Measurements from ENCODE around the gene FSD1.

DNA sequence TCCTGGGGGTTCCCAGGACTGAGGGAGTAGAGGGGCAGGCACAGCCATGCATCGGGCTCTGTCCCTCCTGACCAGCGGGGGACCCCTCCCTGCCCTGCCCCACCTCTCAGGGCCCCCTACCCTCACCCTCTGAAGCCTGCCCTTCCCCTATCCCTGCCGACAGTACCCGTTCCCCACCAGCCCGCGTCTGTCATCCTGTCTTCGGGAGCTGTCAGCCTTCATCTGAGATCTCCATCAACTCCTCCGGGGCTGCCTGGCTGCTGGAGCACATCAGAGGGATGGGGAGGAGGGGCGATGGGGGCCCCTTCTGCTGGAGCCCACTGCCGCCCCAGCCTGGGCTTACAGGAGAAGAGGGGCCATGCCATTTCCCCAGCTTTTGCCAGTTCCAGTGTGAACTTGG lies 31.5 kb upstream of the FSD1 start:
- TF ChIP-seq POLR2A (IDR thresholded peaks at IDR 0.05): no peak
- TF ChIP-seq, protein P1, sequence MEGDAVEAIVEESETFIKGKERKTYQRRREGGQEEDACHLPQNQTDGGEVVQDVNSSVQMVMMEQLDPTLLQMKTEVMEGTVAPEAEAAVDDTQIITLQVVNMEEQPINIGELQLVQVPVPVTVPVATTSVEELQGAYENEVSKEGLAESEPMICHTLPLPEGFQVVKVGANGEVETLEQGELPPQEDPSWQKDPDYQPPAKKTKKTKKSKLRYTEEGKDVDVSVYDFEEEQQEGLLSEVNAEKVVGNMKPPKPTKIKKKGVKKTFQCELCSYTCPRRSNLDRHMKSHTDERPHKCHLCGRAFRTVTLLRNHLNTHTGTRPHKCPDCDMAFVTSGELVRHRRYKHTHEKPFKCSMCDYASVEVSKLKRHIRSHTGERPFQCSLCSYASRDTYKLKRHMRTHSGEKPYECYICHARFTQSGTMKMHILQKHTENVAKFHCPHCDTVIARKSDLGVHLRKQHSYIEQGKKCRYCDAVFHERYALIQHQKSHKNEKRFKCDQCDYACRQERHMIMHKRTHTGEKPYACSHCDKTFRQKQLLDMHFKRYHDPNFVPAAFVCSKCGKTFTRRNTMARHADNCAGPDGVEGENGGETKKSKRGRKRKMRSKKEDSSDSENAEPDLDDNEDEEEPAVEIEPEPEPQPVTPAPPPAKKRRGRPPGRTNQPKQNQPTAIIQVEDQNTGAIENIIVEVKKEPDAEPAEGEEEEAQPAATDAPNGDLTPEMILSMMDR (IDR thresholded peaks at IDR 0.05): no peak

Measured in right lobe of liver (tissue), 4 donors.